ENCODE results near the gene ROBO2.

The ROBO2 gene, protein sequence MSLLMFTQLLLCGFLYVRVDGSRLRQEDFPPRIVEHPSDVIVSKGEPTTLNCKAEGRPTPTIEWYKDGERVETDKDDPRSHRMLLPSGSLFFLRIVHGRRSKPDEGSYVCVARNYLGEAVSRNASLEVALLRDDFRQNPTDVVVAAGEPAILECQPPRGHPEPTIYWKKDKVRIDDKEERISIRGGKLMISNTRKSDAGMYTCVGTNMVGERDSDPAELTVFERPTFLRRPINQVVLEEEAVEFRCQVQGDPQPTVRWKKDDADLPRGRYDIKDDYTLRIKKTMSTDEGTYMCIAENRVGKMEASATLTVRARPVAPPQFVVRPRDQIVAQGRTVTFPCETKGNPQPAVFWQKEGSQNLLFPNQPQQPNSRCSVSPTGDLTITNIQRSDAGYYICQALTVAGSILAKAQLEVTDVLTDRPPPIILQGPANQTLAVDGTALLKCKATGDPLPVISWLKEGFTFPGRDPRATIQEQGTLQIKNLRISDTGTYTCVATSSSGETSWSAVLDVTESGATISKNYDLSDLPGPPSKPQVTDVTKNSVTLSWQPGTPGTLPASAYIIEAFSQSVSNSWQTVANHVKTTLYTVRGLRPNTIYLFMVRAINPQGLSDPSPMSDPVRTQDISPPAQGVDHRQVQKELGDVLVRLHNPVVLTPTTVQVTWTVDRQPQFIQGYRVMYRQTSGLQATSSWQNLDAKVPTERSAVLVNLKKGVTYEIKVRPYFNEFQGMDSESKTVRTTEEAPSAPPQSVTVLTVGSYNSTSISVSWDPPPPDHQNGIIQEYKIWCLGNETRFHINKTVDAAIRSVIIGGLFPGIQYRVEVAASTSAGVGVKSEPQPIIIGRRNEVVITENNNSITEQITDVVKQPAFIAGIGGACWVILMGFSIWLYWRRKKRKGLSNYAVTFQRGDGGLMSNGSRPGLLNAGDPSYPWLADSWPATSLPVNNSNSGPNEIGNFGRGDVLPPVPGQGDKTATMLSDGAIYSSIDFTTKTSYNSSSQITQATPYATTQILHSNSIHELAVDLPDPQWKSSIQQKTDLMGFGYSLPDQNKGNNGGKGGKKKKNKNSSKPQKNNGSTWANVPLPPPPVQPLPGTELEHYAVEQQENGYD (N-terminal part only)

DNA sequence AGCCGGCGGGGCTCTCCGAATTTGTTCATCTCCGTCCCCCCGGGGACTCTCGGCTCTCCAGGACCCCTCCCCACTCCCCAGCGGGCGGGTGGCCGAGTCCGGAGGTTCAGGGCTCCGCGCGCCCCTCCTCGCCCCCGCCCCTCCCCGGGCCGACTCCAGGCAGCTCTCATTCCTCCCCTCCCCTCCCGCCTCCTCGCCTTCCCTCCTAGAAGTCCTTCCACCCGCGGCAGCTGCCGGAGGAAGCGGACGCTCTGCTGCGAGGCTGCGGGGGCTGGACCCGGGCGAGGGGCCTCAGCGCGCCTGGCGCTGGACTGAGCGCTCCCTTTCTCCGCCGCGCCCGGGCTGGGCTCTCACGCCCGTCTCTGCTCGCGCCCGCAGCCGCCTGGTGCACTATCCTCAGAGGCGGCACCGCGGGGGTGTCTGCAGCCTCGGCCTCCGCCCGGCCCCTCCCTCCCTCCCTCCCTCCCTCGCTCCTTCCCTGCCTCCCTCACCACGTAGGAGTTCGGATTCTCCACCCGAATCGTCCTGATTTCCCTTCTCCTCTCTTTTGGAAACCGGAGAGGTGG lies at the start of gene ROBO2:
ROBO2 (plus strand) TSS at position 494 of the 566 bp plus-strand sequence. CDS start 687 bp downstream, outside the sequence.
- no peak for DNase-seq (ENCODE audit: low spot score)

DNA sequence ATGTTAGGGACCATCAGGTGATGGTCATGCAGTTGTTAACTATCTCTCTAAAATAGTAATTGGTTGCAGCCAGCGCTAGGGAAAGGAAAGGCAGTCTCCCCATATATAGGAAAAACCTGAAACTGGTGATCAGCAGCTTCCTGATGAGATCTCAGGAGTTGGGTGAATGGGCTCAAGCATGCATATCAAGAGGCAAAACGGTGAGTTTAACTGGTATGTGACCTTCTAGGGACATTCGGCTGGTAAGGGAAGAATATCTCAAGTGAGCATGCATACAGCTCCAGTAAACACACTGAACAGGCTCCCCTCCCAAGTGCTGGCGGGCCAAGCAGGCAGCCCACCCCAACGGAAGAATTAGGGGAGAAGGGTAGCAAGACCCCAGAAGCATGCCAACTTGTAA lies 49.3 kb upstream of the ROBO2 start:
- DNase-seq (ENCODE audit: low spot score), result no peak

DNA sequence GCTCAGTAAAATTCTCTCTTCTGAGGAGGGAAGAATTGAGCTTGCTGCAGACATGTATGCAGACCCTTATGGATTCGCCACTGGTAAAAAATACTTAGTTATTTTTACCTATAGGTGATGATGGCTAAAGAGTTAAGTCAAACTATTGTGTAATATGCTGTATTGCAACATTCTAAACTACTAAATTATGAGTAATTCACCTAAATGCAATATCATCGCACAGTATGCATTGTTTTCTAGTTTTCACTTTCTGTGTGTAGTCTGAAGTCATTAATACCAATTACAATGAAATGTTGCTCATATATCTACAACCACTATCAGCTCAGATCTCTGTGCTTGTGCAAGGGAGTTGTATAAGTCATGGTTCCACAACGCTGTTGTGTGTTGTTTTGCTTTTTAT lies 48.7 kb upstream of the ROBO2 start:
- DNase-seq (ENCODE audit: low spot score), result no peak

DNA sequence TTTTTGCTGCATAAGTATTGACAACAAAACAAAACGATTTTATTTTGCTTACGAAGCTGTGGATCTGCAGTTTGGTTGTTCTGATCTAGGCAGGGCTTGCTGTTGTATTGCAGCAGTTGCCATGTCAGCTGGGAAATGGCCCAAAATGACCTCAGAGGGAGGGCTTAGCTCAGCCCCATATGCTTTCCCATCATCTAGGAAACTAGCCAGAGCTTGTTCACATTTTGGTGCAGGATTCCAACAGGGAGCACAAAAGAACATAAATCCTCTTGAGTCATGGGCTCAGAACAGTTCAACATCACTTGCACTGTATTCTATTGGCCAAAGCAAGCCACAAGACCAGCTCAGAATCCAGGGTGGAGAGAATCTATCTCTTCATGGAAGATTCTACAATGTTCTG lies 42.2 kb upstream of the ROBO2 start:
- DNase-seq (ENCODE audit: low spot score), result no peak

DNA sequence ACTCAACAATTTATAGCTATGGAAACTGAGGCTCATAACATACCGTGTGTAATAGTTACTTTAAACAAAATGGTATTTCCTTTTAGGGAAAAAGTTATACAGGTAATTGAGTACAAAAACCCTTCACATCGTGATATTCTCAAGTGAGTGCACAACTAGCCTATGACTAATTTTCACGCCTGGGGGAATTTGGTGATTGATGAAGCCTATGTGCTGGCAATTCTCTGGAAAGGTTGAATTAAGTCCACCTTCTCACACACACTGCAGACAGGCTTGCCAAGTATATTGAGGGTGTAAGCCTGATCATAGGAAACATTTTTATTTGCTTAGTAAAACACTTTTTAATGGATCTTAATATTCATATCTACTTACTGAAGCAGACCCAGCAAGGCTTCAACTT lies 41.3 kb upstream of the ROBO2 start:
- DNase-seq (ENCODE audit: low spot score), result no peak

DNA sequence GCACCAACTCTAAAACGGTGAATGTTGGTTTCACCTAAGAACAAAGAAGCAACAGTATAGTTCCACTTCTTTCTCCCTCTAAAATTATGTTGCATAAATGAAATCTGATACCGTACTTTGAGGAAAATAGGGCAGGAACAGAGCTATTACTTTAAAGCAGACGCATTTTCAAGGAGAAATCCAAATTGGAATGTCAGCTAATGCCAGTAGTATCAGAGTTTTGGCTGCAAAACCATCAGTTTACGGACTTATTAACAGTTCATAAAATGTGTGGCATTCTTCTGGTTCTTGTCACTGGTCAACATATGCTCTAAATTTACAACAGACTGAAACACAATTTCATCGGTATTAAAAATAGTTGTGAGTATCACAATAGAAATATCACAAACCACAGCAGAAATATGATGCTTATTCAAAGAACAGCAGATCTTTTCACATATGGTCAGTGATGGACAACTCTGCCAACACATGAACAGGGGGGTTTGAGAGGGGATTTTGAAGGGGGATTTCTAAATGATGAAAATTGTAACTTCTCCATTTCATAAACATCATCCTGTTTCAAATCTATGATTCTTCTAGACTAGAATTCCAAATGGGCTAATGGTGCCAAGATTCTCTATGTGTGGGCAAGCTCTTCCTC lies 38.7 kb upstream of the ROBO2 start:
- DNase-seq (ENCODE audit: low spot score), result no peak

DNA sequence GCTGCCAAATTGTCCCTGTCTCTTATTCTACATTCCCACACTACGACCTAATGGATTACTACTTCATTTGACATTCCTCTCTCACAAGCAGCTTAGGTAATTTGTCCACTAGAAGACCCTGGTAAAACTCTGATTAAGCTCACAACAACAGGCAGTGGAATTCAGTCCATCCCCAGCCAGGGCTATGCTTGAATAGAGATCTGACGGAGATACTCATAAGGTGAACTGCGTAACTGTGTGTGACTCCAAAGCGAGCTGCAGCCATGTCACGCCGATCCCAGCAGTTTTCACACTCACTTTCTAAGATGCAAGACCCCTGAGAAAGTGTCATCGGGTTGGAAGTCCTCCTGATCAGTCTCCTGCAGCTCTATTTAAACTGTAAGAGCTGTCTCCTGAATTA lies 25.7 kb upstream of the ROBO2 start:
- no peak for DNase-seq (ENCODE audit: low spot score)

DNA sequence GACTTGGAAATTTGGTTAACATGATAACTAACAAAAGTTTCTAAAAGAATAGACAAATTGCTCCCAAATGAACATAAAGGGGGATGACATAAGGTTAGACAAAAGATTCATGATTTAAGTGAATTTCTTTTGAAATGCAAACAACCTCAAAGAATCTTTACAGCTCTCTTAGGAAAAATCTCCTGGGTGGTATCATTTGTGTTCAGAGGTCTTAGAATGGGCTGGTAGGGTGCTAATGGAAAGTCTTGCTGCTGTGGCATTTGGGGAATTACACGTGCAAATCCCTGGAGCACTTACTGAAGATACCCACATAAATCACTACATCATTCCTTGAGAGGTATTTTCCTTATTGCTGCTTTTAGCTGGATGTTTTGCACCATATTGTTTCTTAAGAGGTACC lies 14.4 kb upstream of the ROBO2 start:
- DNase-seq (ENCODE audit: low spot score), result no peak

DNA sequence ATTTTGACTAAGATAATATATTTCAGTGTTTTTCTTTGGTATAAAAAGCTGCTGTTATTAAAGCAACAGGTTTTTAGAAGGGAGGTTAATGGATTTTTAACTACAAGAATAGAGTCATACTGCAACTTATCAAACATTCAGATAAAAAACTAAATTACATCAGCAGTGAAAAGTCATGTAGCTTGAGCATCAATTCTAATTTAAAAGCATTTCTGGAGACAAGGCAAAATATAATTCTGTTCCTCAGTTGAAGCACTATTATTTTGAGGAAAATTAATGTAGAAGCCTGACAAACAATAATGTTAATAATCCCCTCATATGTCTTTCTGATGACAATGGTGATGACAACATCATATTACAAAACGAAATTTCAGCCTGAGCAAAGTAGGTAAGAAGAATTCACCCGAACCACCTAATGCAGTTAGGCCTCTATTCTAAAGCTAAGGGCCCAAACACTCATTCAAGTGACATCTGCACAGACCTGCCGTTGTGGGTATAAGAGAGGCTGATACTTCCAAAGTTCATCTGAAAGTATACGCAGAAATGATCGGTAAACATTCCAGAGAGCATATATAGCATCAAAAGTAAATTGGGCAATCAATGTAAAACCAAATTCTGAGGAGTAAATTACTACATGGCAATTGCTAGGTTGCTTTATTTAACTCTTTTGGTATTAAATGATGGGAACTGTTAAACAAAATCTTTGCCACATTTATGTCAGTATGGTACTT lies 12.8 kb upstream of the ROBO2 start:
- DNase-seq (ENCODE audit: low spot score), result no peak

DNA sequence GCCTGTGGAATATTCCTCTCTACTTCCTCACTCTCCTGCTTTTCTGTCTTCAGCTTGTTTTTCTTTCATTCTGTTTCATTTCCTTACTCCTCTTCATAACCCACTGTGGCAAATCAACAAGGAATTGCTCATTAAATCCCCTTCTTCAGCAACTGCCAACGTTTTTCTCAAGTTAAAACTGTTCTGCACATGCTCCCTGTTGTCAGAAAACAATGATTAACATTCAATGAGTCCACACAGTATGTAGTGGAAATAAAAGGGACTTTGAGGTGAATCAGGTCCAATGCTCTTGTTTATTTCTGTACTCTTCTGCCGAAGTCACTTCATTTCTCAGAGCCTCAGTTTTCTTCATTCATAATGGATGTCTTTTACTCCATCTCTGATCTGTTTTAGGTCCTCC lies 11.9 kb upstream of the ROBO2 start:
- DNase-seq (ENCODE audit: low spot score), result no peak

DNA sequence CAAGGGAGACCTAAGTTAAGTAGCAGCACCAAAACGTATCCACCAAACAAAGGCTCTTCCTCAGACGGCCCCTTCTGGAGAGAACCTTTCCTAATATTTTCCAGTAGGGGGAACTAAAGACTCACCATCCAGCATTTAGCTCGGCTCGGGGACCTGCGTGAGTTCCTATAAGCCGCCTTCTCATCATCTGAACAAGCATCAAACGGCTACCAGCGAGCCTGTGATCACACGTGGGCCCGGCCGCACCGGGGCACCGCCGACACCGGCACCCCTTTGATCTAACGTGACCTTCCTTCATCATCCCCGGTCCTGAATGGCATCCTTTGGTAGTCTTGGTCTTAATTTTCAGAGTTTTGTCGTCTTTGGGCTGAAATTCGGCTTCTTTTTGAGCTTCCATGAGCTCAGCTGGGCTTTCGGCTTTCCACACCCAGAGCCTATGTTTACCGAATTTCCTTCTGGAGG lies 1.4 kb upstream of the ROBO2 start:
- no peak for DNase-seq (ENCODE audit: low spot score)

DNA sequence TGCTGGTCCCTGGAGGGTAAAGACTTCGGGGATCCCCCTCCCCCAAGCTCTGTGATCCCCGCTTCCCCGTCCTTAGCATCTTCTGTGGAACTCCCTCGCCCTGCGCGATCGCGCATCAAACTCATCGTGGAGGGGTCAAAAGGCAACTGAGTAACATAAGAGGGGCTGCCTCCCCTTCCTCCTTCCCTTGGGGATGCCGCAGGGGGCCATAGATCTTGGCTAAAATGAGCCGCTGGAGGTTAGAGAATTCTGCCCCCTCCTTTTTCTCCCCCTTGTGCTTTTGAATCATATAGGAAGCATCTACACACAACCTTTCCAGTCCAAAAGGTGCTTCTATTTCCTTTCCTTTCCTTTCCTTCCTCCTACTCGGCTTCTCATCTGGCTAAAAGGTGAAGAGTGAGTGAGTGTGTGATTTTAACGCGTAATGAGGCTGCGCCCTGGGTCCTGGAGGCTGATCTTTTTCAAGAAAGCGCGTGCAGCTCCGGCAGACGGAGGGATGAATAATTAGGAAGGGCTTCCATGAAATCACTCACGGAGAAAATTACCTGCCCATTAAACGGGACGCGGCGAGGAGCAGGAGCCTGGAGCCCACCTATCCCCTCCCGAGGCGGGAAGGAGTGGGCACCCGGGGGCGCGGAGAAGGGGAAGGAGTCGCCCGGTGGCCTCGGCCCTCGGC lies 831 bp upstream of the ROBO2 start:
- DNase-seq (ENCODE audit: low spot score), result no peak

DNA sequence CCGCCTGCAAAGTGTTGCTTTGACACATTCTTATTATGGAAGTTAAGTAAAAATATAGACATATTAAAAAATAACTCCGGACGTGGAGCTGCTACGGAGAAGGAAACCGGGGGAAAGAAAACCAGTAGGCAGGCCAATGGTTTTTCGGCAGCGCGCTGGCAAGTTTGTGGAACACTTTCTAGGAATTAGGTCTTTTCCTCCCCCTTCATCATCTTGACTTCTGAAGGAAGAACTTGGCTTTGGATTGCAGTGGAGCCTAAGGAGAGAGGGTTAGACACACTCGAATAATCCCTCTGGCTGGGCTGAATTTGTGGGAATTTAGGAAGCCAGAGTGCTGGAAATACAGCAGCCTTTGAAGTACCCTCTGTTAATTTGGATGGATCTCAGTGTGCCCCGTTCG lies 317 bp downstream of the ROBO2 start:
- DNase-seq (ENCODE audit: low spot score), result no peak

DNA sequence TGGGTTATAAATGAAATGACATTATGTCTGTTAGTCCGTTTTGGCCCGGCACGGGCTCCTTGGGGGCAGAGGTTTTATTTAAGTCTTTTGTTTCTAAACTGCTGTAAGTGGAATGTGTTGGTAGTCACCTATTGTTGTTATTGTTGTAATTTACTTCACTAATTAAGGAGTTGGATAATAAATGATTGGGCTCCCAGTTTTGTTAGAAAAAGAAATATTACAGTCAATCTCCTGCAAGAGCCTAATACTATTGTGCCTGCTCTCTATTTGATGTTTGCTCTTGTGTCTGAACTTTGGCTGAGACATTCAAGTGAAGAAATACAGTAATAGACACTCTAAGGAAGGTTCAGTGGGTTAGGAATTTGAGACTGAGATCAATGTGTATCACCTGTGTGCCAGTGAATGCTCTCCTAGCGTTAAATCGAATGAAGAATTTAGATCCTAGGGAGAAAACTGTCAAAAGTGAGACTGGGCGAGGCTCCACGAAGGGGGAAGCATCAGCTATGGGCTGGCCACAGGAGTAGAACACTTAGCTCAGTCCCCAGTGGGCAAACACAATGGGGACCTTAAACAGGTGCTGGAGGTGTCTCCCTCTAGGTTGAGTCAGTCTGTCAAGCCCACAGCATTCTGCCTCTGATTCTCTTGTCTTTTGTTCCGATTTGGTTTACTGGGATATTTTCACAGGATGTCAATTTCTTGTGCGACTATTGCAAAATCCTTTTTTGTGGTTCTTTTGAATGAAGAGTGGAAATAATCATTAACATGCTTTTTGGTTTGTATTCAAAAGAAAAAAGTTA lies 1.2 kb downstream of the ROBO2 start:
- DNase-seq (ENCODE audit: low spot score), result no peak

DNA sequence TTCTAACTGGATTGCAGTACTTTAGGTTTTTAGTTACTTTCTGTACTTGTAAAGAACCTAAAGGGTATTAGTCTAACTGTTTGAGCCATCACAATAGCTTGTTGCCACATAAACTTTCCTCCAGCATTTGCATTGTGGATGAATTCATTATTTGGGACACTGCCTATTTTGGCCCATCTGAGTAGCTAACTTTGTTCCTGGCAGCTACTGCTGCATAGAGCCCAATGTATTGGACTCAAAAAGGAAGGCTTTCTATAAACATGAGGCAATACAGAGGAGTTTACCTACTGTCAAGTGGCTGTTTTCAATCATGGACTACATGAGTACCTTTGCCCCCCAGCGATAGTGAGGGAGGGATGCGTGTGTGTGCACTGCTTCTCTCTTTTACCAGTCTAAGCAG lies 1.9 kb downstream of the ROBO2 start:
- DNase-seq (ENCODE audit: low spot score), result no peak

DNA sequence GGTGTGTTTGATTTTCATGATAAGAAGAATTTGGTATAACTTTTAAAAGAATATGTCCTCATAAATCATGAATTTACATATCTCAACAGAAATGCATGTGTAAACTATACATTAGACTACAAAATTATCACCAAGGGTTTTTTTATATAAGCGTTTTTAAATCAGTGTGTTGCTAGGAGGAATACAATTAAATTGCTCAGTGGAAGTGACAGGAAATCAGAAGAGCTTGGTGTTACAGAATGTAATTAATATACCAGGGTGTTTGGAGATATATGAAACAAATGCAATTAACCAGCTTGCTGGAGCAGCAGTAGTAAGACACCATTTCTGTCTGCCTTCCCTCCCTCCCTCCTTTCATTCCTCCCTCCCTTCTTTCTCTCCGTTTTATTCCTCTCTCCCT lies 2.4 kb downstream of the ROBO2 start:
- DNase-seq (ENCODE audit: low spot score), result no peak

DNA sequence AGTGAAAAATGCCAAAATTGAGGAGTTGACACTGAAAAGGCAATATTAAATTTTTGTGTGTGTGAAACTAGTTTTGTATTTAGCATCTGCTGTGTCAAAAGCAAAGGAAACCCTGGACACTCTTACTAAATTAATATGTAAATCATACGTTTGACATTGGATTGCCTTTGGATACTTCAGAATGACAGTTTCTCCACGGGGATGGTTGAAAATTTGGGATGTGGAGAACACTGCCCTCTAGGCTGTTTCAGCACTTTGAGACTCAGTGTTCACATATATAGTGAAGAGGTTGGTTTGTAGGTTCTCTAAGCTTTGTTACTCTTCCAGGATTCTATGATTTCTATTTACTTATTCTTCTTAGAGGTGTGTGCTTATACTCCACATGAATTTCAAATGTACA lies 3.0 kb downstream of the ROBO2 start:
- no peak for DNase-seq (ENCODE audit: low spot score)

DNA sequence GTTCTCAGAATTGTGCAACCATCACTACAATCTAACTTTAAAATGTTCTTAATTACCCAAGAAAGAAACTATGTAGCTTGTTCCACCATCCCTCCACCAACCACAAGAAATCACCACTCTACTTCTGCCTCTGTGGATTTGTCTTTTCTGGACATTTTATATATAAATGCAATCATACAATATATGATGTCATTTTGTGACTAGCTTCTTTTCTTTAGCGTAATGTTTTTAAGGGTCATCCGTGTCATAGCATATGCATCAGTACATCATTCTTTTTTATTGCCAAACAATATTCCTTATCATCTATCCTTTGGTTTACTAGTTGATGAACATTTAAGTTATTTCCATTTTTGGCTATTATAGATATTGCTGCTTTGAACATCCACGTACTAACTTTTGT lies 5.8 kb downstream of the ROBO2 start:
- DNase-seq (ENCODE audit: low spot score), result no peak

DNA sequence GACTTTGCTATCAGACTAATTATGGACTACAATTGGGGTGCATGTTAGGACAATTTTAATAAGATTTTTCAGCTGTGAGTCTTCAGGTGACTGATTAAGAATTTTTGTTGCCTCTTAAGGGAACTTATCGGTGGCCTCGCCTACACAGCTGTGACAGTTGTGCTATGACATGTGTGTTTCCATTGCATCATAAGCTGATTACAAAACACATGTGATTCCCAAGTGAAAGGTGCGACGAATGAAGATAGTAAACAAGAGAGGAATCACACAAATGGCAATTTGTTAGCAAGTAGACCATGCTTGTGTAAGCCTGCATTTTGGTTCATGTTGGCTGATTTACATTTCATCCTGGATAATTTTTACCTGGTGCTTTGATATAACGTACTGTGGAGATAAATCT lies 8.3 kb downstream of the ROBO2 start:
- DNase-seq (ENCODE audit: low spot score), result no peak

DNA sequence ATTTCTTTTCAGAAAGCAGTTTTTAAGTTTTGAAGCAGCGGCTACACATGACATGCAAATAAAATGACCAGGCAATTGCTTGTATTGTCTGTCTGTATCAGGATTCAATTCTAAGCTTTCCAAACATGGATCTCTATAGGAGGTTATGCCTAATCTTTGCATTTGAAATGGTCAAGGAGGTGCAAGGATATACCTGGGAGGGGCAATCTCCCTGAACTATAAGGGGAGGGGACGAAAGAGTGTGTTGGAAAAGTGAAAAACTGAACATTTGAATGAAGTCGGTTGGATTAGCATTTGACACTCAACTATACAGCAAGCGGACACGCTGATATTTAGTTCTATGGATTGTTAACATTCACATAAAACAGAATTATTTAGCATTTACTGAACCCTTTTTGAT lies 11.7 kb downstream of the ROBO2 start:
- no peak for DNase-seq (ENCODE audit: low spot score)

Data from CD4-positive, alpha-beta T cell treated with Interleukin-2 at 100 ng/mL for 4 hours (primary cell).